ENCODE results near the gene TMBIM1. TPM values are rescaled to one million over a fixed set of nuclear protein-coding genes. Genes with fewer than 3 reads are reported as not detected.
A peak's percentile ranks its signal among the peaks of the same experiment; 100 is the strongest.

Gene TMBIM1
- total and polyA plus RNA-seq, 8 donors: 63.5 to 308 (median 70.9) TPM

DNA sequence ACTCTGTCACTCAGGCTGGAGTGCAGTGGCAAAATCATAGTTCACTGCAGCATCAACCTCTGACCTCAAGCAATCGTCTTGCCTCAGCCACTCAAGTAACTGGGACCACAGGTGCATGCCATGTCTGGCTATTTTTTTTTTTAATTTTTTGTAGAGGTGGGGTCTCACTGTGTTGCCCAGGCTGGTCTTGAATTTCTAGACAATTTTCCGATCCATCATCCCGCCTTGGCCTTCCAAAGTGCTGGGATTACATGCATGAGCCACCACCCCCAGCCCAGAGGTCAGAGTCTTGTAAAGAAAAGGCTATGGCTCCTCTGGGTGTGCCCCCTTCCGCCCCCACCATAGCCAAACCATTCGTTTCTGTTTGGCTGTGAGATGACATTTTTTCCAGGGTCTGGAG lies 13.1 kb upstream of the TMBIM1 start:
- intact Hi-C loops (cut with DNase I): loop anchor here in 1 of 2 donors (10.0 kb wide), 1 partner anchor 159 kb away; no protein-coding TSS in a partner anchor
- H3K9me3 ChIP-seq: no peaks in the 10 kb centered on the region
- H3K4me1 ChIP-seq: peaks cover 0 to 20% of the 10 kb centered on the region in 2 donors
- DNase-seq: no peak
- TF ChIP-seq CTCF (IDR thresholded peaks at IDR 0.05): no peak
- H3K27me3 ChIP-seq: no peaks in the 10 kb centered on the region
- H3K4me3 ChIP-seq: no peak overlapping the region
- no peaks in the 10 kb centered on the region for H3K36me3 ChIP-seq
- H3K27ac ChIP-seq: no peak overlapping the region
- ATAC-seq: no peak

- no peaks in the 10 kb centered on the region for H3K9me3 ChIP-seq
- H3K27ac ChIP-seq: no peak overlapping the region
- no peaks in the 10 kb centered on the region for H3K36me3 ChIP-seq
- no peaks in the 10 kb centered on the region for H3K27me3 ChIP-seq
- TF ChIP-seq CTCF (IDR thresholded peaks at IDR 0.05): peak; percentile 98
- ATAC-seq (peak; percentile 94), DNase-seq (peak in 3 of 4 donors; percentile 71 to 89 (median 85))
- intact Hi-C loops (cut with DNase I): loop anchor here in 1 of 2 donors (10.0 kb wide), 1 partner anchor 164 kb away; no protein-coding TSS in a partner anchor
- peaks cover 0 to 11% of the 10 kb centered on the region in 2 donors for H3K4me1 ChIP-seq
- H3K4me3 ChIP-seq: no peak overlapping the region
Observed at GRCh38 chr2:218301176-218301819, 9.0 kb upstream of the TMBIM1 start.

DNA sequence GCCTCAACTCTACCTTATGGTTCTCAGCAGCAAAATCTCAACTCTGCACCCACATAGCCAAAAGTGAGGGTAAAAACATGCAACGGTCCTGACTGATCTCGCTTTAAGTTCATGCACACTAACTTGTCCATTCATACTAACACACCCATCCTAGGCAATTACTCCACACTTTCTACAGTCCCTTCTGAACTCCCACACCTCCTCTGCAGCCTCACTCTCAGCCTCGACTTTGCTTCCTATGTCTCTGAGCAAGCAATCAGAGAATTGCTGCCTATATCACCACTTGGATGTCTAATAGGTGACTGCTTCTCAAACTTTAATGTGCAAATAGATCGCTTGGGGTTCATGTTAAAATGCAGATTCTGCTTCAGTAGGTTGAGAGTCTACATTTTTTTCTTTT lies 7.8 kb upstream of the TMBIM1 start:
- no peaks in the 10 kb centered on the region for H3K27me3 ChIP-seq
- no peaks in the 10 kb centered on the region for H3K9me3 ChIP-seq
- no peak for ATAC-seq
- H3K27ac ChIP-seq: no peak overlapping the region
- no peaks in the 10 kb centered on the region for H3K36me3 ChIP-seq
- intact Hi-C loops (cut with DNase I): loop anchor here in 1 of 2 donors (10.0 kb wide), 1 partner anchor 165 kb away; no protein-coding TSS in a partner anchor
- no peak for TF ChIP-seq CTCF (IDR thresholded peaks at IDR 0.05)
- DNase-seq: no peak
- H3K4me3 ChIP-seq: no peak overlapping the region
- peaks cover 0 to 16% of the 10 kb centered on the region in 2 donors for H3K4me1 ChIP-seq

- Histone ChIP-seq H3K9me3 (no peaks in the 10 kb centered on the region), H3K27me3 (no peaks in the 10 kb centered on the region), H3K4me1 (peaks cover 11 to 34% of the 10 kb centered on the region in 2 donors), H3K4me3 (no peak overlapping the region), H3K27ac (peak overlapping the region; percentile 62 to 70), H3K36me3 (no peaks in the 10 kb centered on the region)
- intact Hi-C loops (cut with DNase I): loop anchor here in 1 of 2 donors (2.0 to 5.0 kb wide), 2 partner anchors 58 to 99 kb away; partner anchors contain the start of genes CATIP and CTDSP1
- no peak for TF ChIP-seq CTCF (IDR thresholded peaks at IDR 0.05)
- DNase-seq: no peak
- no peak for ATAC-seq
Observed at GRCh38 chr2:218298314-218298875, 6.1 kb upstream of the TMBIM1 start.

DNA sequence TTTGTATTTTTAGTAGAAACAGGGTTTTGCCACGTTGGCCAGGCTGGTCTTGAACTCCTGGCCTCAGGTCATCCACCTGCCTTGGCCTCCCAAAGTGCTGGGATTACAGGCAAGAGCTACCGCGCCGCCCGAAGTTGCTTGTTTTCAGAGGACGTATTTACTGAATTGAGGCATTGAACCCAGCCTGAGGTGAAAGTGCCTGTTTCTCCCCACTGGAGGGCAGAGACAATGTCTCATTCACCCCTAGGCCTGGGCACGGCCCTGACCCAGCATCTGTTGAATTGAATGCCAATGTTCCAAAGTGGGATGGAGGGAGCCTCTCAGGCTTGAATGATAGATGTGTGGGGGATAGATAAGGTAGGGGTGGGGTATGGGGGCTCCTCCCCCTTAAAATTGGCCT lies 4.5 kb upstream of the TMBIM1 start:
- no peak overlapping the region for H3K4me3 ChIP-seq
- peaks cover 15 to 44% of the 10 kb centered on the region in 2 donors for H3K4me1 ChIP-seq

More for the DNA sequence above, 4.5 kb upstream of the TMBIM1 start:
- DNase-seq (no peak), ATAC-seq (no peak)
- Histone ChIP-seq H3K27ac (peak overlapping the region; percentile 41 to 70), H3K36me3 (no peaks in the 10 kb centered on the region), H3K9me3 (no peaks in the 10 kb centered on the region), H3K27me3 (no peaks in the 10 kb centered on the region)
- TF ChIP-seq CTCF (IDR thresholded peaks at IDR 0.05): no peak
- intact Hi-C loops (cut with DNase I): loop anchor here in 1 of 2 donors (5.0 kb wide), 1 partner anchor 100 kb away; the partner anchor contains the start of gene CTDSP1
